Memory B cell (primary cell): ENCODE results near the gene CXCR6.
A peak's percentile ranks its signal among the peaks of the same experiment; 100 is the strongest.

Experiments used
- ATAC-seq: fragments of 150-1000 bp; cut with Tn5 transposase; 2 replicates; pipeline ENCODE4 v1.10.0; 2021; ENCODE audit warnings: low read depth, mild to moderate bottlenecking, moderate library complexity
- DNase-seq, 2 donors: peaks; one replicate each; pipeline ENCODE4 v3.0.0; 2022; ENCODE audit warnings: low spot score in 2 of 2
- H3K27ac Mint-ChIP-seq: one replicate; pipeline ENCODE4 v1.8.0; 2022; ENCODE audit warnings: mild to moderate bottlenecking, moderate library complexity, mixed read lengths
- H3K27me3 Mint-ChIP-seq: one replicate; pipeline ENCODE4 v1.8.0; 2022; ENCODE audit warnings: mixed read lengths
- H3K36me3 Mint-ChIP-seq: one replicate; pipeline ENCODE4 v1.8.0; 2022; ENCODE audit warnings: mild to moderate bottlenecking, mixed read lengths
- H3K4me1 Mint-ChIP-seq: one replicate; pipeline ENCODE4 v1.8.0; 2022; ENCODE audit warnings: mixed read lengths
- H3K4me3 Mint-ChIP-seq: one replicate; pipeline ENCODE4 v1.8.0; 2022; ENCODE audit warnings: mild to moderate bottlenecking, moderate library complexity, mixed read lengths
- H3K9me3 Mint-ChIP-seq: one replicate; pipeline ENCODE4 v1.8.0; 2022; ENCODE audit warnings: mixed read lengths

CXCR6 gene

GRCh38 chr3:45976191-45977091 is 33.2 kb downstream of the CXCR6 start:
- no peak for ATAC-seq
- Mint-ChIP-seq H3K36me3 (peaks cover 29% of the 10 kb centered on the region), H3K27ac (no peak overlapping the region), H3K4me3 (no peak overlapping the region), H3K4me1 (peaks cover 12% of the 10 kb centered on the region), H3K27me3 (no peaks in the 10 kb centered on the region), H3K9me3 (no peaks in the 10 kb centered on the region)
- no peak for DNase-seq

- DNase-seq, result no peak
- no peak overlapping the region for H3K4me3 Mint-ChIP-seq
- peaks cover 29% of the 10 kb centered on the region for H3K36me3 Mint-ChIP-seq
Observed at GRCh38 chr3:45978006-45978761, 34.9 kb downstream of the CXCR6 start.

GRCh38 chr3:45979378-45979777 is 36.1 kb downstream of the CXCR6 start:
- peak; percentile 50 for ATAC-seq
- Mint-ChIP-seq H3K9me3 (no peaks in the 10 kb centered on the region), H3K4me1 (peaks cover 6% of the 10 kb centered on the region), H3K27me3 (no peaks in the 10 kb centered on the region), H3K36me3 (peaks cover 28% of the 10 kb centered on the region), H3K27ac (peak overlapping the region; percentile 62), H3K4me3 (no peak overlapping the region)
- no peak for DNase-seq

More at GRCh38 chr3:45978006-45978761, 34.9 kb downstream of the CXCR6 start:
- H3K9me3 Mint-ChIP-seq, result no peaks in the 10 kb centered on the region
- H3K27ac Mint-ChIP-seq, result no peak overlapping the region
- H3K4me1 Mint-ChIP-seq, result peaks cover 6% of the 10 kb centered on the region
- no peaks in the 10 kb centered on the region for H3K27me3 Mint-ChIP-seq
- no peak for ATAC-seq

- Mint-ChIP-seq H3K27ac (no peak overlapping the region), H3K27me3 (no peaks in the 10 kb centered on the region), H3K4me1 (peaks cover 6% of the 10 kb centered on the region), H3K9me3 (no peaks in the 10 kb centered on the region), H3K36me3 (peaks cover 26% of the 10 kb centered on the region), H3K4me3 (no peak overlapping the region)
- no peak for DNase-seq
- ATAC-seq, result no peak
Observed at GRCh38 chr3:45980229-45980813, 37.1 kb downstream of the CXCR6 start.

GRCh38 chr3:45980819-45981218 is 37.6 kb downstream of the CXCR6 start:
- no peak for ATAC-seq
- Mint-ChIP-seq H3K4me3 (no peak overlapping the region), H3K4me1 (peaks cover 6% of the 10 kb centered on the region)

GRCh38 chr3:45981346-45982074 is 38.2 kb downstream of the CXCR6 start:
- H3K36me3 Mint-ChIP-seq, result peaks cover 20% of the 10 kb centered on the region
- H3K4me3 Mint-ChIP-seq, result no peak overlapping the region
- H3K9me3 Mint-ChIP-seq, result no peaks in the 10 kb centered on the region
- peaks cover 6% of the 10 kb centered on the region for H3K4me1 Mint-ChIP-seq
- ATAC-seq, result no peak
- no peaks in the 10 kb centered on the region for H3K27me3 Mint-ChIP-seq
- no peak for DNase-seq
- H3K27ac Mint-ChIP-seq, result no peak overlapping the region

More at GRCh38 chr3:45980819-45981218, 37.6 kb downstream of the CXCR6 start:
- Mint-ChIP-seq H3K27me3 (no peaks in the 10 kb centered on the region), H3K36me3 (peaks cover 23% of the 10 kb centered on the region), H3K27ac (no peak overlapping the region), H3K9me3 (no peaks in the 10 kb centered on the region)
- no peak for DNase-seq

- H3K9me3 Mint-ChIP-seq, result no peaks in the 10 kb centered on the region
- no peak overlapping the region for H3K27ac Mint-ChIP-seq
- H3K27me3 Mint-ChIP-seq, result no peaks in the 10 kb centered on the region
- H3K36me3 Mint-ChIP-seq, result peaks cover 11% of the 10 kb centered on the region
- H3K4me1 Mint-ChIP-seq, result peaks cover 16% of the 10 kb centered on the region
- DNase-seq, result no peak
- H3K4me3 Mint-ChIP-seq, result no peak overlapping the region
- no peak for ATAC-seq
Observed at GRCh38 chr3:45983770-45984169, 40.5 kb downstream of the CXCR6 start.

- no peak for ATAC-seq
Observed at GRCh38 chr3:45984331-45985312, 41.4 kb downstream of the CXCR6 start.

GRCh38 chr3:45985532-45986302 is 42.5 kb downstream of the CXCR6 start:
- Mint-ChIP-seq H3K4me3 (no peak overlapping the region), H3K4me1 (peaks cover 19% of the 10 kb centered on the region), H3K36me3 (peaks cover 5% of the 10 kb centered on the region), H3K9me3 (no peaks in the 10 kb centered on the region), H3K27ac (peak overlapping the region; percentile 28), H3K27me3 (no peaks in the 10 kb centered on the region)
- DNase-seq (no peak), ATAC-seq (no peak)

More at GRCh38 chr3:45984331-45985312, 41.4 kb downstream of the CXCR6 start:
- peaks cover 16% of the 10 kb centered on the region for H3K4me1 Mint-ChIP-seq
- H3K27me3 Mint-ChIP-seq, result no peaks in the 10 kb centered on the region
- DNase-seq, result no peak
- H3K4me3 Mint-ChIP-seq, result no peak overlapping the region
- peak overlapping the region; percentile 28 for H3K27ac Mint-ChIP-seq
- H3K36me3 Mint-ChIP-seq, result peaks cover 8% of the 10 kb centered on the region
- H3K9me3 Mint-ChIP-seq, result no peaks in the 10 kb centered on the region

- no peak for DNase-seq
Observed at GRCh38 chr3:45986303-45986982, 43.2 kb downstream of the CXCR6 start.

GRCh38 chr3:45987368-45988291 is 44.4 kb downstream of the CXCR6 start:
- H3K4me3 Mint-ChIP-seq, result no peak overlapping the region
- H3K27me3 Mint-ChIP-seq, result no peaks in the 10 kb centered on the region
- H3K4me1 Mint-ChIP-seq, result peaks cover 26% of the 10 kb centered on the region
- H3K9me3 Mint-ChIP-seq, result no peaks in the 10 kb centered on the region
- no peak for ATAC-seq
- H3K36me3 Mint-ChIP-seq, result peaks cover 2% of the 10 kb centered on the region
- DNase-seq, result no peak
- peak overlapping the region; percentile 43 for H3K27ac Mint-ChIP-seq

More at GRCh38 chr3:45986303-45986982, 43.2 kb downstream of the CXCR6 start:
- peaks cover 19% of the 10 kb centered on the region for H3K4me1 Mint-ChIP-seq
- H3K36me3 Mint-ChIP-seq, result peaks cover 2% of the 10 kb centered on the region
- peak overlapping the region; percentile 43 for H3K27ac Mint-ChIP-seq
- no peak for ATAC-seq
- H3K27me3 Mint-ChIP-seq, result no peaks in the 10 kb centered on the region
- no peaks in the 10 kb centered on the region for H3K9me3 Mint-ChIP-seq
- H3K4me3 Mint-ChIP-seq, result no peak overlapping the region
